ENCODE measurements around the gene C16orf54. TPM values are rescaled to one million over a fixed set of nuclear protein-coding genes. Genes with fewer than 3 reads are reported as not detected.

Gene C16orf54
- total and polyA plus RNA-seq, 2 donors (not counting 1 experiment from before 2014, with no cell fraction given), result not detected

GRCh38 chr16:29730649-29731048, 15.1 kb downstream of the C16orf54 start:
- peaks cover 3% of the 10 kb centered on the region for H3K27me3 ChIP-seq (ENCODE audit: control insufficient read depth, insufficient read depth, low read length)
- no peak for DNase-seq (ENCODE audit: low read depth in 2 of 2)
- H2AFZ ChIP-seq (ENCODE audit: low read length), result no peak overlapping the region
- H3K9ac ChIP-seq (ENCODE audit: insufficient read depth, low read length), result no peak overlapping the region
- no peaks in the 10 kb centered on the region for H3K4me1 ChIP-seq (ENCODE audit: control insufficient read depth, extremely low read depth, insufficient read depth, low read length)
- TF ChIP-seq CTCF (conservative IDR thresholded peaks at IDR 0.05 in 1 of 2, IDR thresholded peaks at IDR 0.05 in 1 of 2; ENCODE audit: low read depth in 1 of 2, low read length in 2 of 2), result no peak
- TF ChIP-seq EZH2 (IDR thresholded peaks at IDR 0.05; ENCODE audit: low read length, missing control alignments), result no peak
- no peaks in the 10 kb centered on the region for H3K36me3 ChIP-seq (ENCODE audit: control insufficient read depth, insufficient read depth, low read length)
- no peaks in the 10 kb centered on the region for H4K20me1 ChIP-seq (ENCODE audit: control insufficient read depth, extremely low read depth, insufficient read depth, low read length)
- no peak overlapping the region for H3K27ac ChIP-seq (ENCODE audit: insufficient read depth, low read length)
- H3K4me3 ChIP-seq (replicated peaks in 1 of 4; ENCODE audit: control extremely low read depth in 1 of 4, insufficient read depth in 1 of 4, low read depth in 3 of 4, low read length in 4 of 4), result no peak overlapping the region
- no peak overlapping the region for H3K4me2 ChIP-seq (ENCODE audit: extremely low read depth, insufficient read depth, low read length)
- H3K79me2 ChIP-seq (ENCODE audit: control insufficient read depth, insufficient read depth, low read length), result no peaks in the 10 kb centered on the region
- H3K9me3 ChIP-seq (ENCODE audit: control insufficient read depth, insufficient read depth, low read depth, low read length), result no peaks in the 10 kb centered on the region

GRCh38 chr16:29729116-29729521, 16.7 kb downstream of the C16orf54 start:
- no peaks in the 10 kb centered on the region for H3K79me2 ChIP-seq (ENCODE audit: control insufficient read depth, insufficient read depth, low read length)
- H3K27me3 ChIP-seq (ENCODE audit: control insufficient read depth, insufficient read depth, low read length), result peaks cover 3% of the 10 kb centered on the region
- no peaks in the 10 kb centered on the region for H3K4me1 ChIP-seq (ENCODE audit: control insufficient read depth, extremely low read depth, insufficient read depth, low read length)
- no peaks in the 10 kb centered on the region for H3K9me3 ChIP-seq (ENCODE audit: control insufficient read depth, insufficient read depth, low read depth, low read length)
- H3K9ac ChIP-seq (ENCODE audit: insufficient read depth, low read length), result no peak overlapping the region
- no peak overlapping the region for H3K4me3 ChIP-seq (replicated peaks in 1 of 4; ENCODE audit: control extremely low read depth in 1 of 4, insufficient read depth in 1 of 4, low read depth in 3 of 4, low read length in 4 of 4)
- H4K20me1 ChIP-seq (ENCODE audit: control insufficient read depth, extremely low read depth, insufficient read depth, low read length), result no peaks in the 10 kb centered on the region
- H2AFZ ChIP-seq (ENCODE audit: low read length), result no peak overlapping the region
- TF ChIP-seq EZH2 (IDR thresholded peaks at IDR 0.05; ENCODE audit: low read length, missing control alignments) (no peak), CTCF (conservative IDR thresholded peaks at IDR 0.05 in 1 of 2, IDR thresholded peaks at IDR 0.05 in 1 of 2; ENCODE audit: low read depth in 1 of 2, low read length in 2 of 2) (peak; percentile 59 to 72)
- no peak overlapping the region for H3K4me2 ChIP-seq (ENCODE audit: extremely low read depth, insufficient read depth, low read length)
- H3K36me3 ChIP-seq (ENCODE audit: control insufficient read depth, insufficient read depth, low read length), result no peaks in the 10 kb centered on the region
- DNase-seq (ENCODE audit: low read depth in 2 of 2), result peak; percentile 41 to 56
- no peak overlapping the region for H3K27ac ChIP-seq (ENCODE audit: insufficient read depth, low read length)

- H3K4me2 ChIP-seq (ENCODE audit: extremely low read depth, insufficient read depth, low read length), result no peak overlapping the region
- TF ChIP-seq EZH2 (IDR thresholded peaks at IDR 0.05; ENCODE audit: low read length, missing control alignments) (no peak), CTCF (conservative IDR thresholded peaks at IDR 0.05 in 1 of 2, IDR thresholded peaks at IDR 0.05 in 1 of 2; ENCODE audit: low read depth in 1 of 2, low read length in 2 of 2) (no peak)
These were observed 18.3 kb downstream of the C16orf54 start for GRCh38 chr16:29727452-29727851.

More at GRCh38 chr16:29727452-29727851, 18.3 kb downstream of the C16orf54 start:
- H3K36me3 ChIP-seq (ENCODE audit: control insufficient read depth, insufficient read depth, low read length), result no peaks in the 10 kb centered on the region
- no peak for DNase-seq (ENCODE audit: low read depth in 2 of 2)
- no peak overlapping the region for H3K27ac ChIP-seq (ENCODE audit: insufficient read depth, low read length)
- H3K27me3 ChIP-seq (ENCODE audit: control insufficient read depth, insufficient read depth, low read length), result peaks cover 3% of the 10 kb centered on the region
- H3K4me3 ChIP-seq (replicated peaks in 1 of 4; ENCODE audit: control extremely low read depth in 1 of 4, insufficient read depth in 1 of 4, low read depth in 3 of 4, low read length in 4 of 4), result no peak overlapping the region
- H3K9me3 ChIP-seq (ENCODE audit: control insufficient read depth, insufficient read depth, low read depth, low read length), result no peaks in the 10 kb centered on the region
- no peaks in the 10 kb centered on the region for H4K20me1 ChIP-seq (ENCODE audit: control insufficient read depth, extremely low read depth, insufficient read depth, low read length)
- H3K4me1 ChIP-seq (ENCODE audit: control insufficient read depth, extremely low read depth, insufficient read depth, low read length), result no peaks in the 10 kb centered on the region
- no peak overlapping the region for H3K9ac ChIP-seq (ENCODE audit: insufficient read depth, low read length)
- H2AFZ ChIP-seq (ENCODE audit: low read length), result no peak overlapping the region
- H3K79me2 ChIP-seq (ENCODE audit: control insufficient read depth, insufficient read depth, low read length), result no peaks in the 10 kb centered on the region
